Measurements from ENCODE around the gene CMTM5.

Gene CMTM5

GRCh38 chr14:23407516-23408306 is 30.9 kb downstream of the CMTM5 start, which contains the start of gene MYH6:
MYH6 (minus strand) TSS chr14:23408273; CDS start chr14:23407223, 1,050 bp downstream.
- H3K36me3 ChIP-seq, result no peaks in the 10 kb centered on the region
- no peaks in the 10 kb centered on the region for H3K27me3 ChIP-seq
- no peaks in the 10 kb centered on the region for H3K4me1 ChIP-seq (ENCODE audit: control insufficient read depth in 1 of 2, insufficient read depth in 1 of 2, low read depth in 1 of 2, low read length in 1 of 2)
- H3K27ac ChIP-seq, result no peak within 1 kb of the TSS
- H3K9me3 ChIP-seq, result no peaks in the 10 kb centered on the region
- TF ChIP-seq, protein P1, sequence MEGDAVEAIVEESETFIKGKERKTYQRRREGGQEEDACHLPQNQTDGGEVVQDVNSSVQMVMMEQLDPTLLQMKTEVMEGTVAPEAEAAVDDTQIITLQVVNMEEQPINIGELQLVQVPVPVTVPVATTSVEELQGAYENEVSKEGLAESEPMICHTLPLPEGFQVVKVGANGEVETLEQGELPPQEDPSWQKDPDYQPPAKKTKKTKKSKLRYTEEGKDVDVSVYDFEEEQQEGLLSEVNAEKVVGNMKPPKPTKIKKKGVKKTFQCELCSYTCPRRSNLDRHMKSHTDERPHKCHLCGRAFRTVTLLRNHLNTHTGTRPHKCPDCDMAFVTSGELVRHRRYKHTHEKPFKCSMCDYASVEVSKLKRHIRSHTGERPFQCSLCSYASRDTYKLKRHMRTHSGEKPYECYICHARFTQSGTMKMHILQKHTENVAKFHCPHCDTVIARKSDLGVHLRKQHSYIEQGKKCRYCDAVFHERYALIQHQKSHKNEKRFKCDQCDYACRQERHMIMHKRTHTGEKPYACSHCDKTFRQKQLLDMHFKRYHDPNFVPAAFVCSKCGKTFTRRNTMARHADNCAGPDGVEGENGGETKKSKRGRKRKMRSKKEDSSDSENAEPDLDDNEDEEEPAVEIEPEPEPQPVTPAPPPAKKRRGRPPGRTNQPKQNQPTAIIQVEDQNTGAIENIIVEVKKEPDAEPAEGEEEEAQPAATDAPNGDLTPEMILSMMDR (IDR thresholded peaks at IDR 0.05), result no peak
- H3K4me3 ChIP-seq (ENCODE audit: low read depth in 1 of 2, low read length in 1 of 2), result no peak within 1 kb of the TSS

GRCh38 chr14:23408307-23408630 is 31.4 kb downstream of the CMTM5 start:
- H3K36me3 ChIP-seq, result no peaks in the 10 kb centered on the region
- no peaks in the 10 kb centered on the region for H3K4me1 ChIP-seq (ENCODE audit: control insufficient read depth in 1 of 2, insufficient read depth in 1 of 2, low read depth in 1 of 2, low read length in 1 of 2)
- H3K27ac ChIP-seq, result no peak overlapping the region
- no peaks in the 10 kb centered on the region for H3K9me3 ChIP-seq
- H3K4me3 ChIP-seq (ENCODE audit: low read depth in 1 of 2, low read length in 1 of 2), result no peak overlapping the region
- H3K27me3 ChIP-seq, result no peaks in the 10 kb centered on the region
- TF ChIP-seq, protein P1 (IDR thresholded peaks at IDR 0.05), result no peak

DNA sequence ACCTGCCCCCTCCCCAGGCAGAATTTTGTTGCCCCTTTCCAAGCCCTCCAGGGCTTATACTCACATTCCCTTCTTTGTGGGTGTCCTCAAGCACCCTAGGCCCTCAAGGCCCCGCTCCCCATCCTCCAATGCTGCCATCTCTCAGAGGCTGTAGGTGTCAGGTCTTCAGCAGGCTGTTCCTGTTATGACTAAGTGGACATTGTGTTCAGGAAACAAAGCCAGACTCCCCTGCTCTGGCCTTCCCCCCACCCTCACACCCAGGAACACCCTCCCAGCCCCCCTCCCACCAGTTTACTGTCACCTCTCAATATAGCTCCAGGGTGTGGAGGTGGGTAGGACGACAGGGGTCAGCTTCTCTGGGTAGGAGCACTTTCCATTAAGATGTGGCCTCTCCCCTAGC is 32.6 kb downstream of the CMTM5 start:
- no peaks in the 10 kb centered on the region for H3K36me3 ChIP-seq
- TF ChIP-seq, protein P1 (IDR thresholded peaks at IDR 0.05), result no peak
- no peaks in the 10 kb centered on the region for H3K9me3 ChIP-seq
- H3K4me3 ChIP-seq (ENCODE audit: low read depth in 1 of 2, low read length in 1 of 2), result no peak overlapping the region
- no peaks in the 10 kb centered on the region for H3K27me3 ChIP-seq
- H3K27ac ChIP-seq, result no peak overlapping the region
- H3K4me1 ChIP-seq (ENCODE audit: control insufficient read depth in 1 of 2, insufficient read depth in 1 of 2, low read depth in 1 of 2, low read length in 1 of 2), result no peaks in the 10 kb centered on the region

DNA sequence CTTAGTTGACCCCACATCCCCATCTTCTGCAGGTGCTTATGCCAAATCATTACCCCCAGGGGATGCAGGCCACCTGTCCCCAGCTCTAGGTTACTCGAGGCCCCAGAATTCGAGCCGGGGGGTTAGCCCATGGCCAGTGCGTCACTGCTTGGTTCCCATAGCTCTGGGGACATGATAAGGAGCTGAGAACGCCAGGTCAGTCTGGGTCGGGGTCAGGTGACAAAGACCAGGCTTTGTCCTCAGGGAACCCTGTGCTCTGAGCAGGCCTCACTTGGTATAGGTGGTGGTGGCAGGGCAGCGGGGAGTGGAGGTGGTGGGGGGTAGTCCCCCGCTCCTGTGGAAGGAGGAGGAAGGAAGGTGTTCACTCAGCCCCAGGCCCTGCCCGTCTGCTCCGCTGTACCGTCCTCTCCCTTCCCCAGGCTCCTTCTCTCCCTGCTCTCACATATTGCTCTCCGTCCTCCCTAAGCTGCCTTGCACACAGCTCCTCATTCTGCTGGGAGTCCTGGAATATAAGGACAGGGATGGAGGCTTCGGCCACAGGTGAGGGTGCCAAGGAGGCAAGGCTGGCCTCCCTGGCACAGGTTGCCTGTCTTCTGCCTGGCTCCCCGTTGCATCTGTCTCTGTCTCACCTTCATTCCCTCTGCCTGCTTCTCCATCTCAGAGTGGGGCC is 33.3 kb downstream of the CMTM5 start:
- no peaks in the 10 kb centered on the region for H3K27me3 ChIP-seq
- H3K9me3 ChIP-seq, result no peaks in the 10 kb centered on the region
- H3K27ac ChIP-seq, result no peak overlapping the region
- no peaks in the 10 kb centered on the region for H3K4me1 ChIP-seq (ENCODE audit: control insufficient read depth in 1 of 2, insufficient read depth in 1 of 2, low read depth in 1 of 2, low read length in 1 of 2)
- no peaks in the 10 kb centered on the region for H3K36me3 ChIP-seq
- no peak overlapping the region for H3K4me3 ChIP-seq (ENCODE audit: low read depth in 1 of 2, low read length in 1 of 2)
- TF ChIP-seq, protein P1 (IDR thresholded peaks at IDR 0.05), result no peak

DNA sequence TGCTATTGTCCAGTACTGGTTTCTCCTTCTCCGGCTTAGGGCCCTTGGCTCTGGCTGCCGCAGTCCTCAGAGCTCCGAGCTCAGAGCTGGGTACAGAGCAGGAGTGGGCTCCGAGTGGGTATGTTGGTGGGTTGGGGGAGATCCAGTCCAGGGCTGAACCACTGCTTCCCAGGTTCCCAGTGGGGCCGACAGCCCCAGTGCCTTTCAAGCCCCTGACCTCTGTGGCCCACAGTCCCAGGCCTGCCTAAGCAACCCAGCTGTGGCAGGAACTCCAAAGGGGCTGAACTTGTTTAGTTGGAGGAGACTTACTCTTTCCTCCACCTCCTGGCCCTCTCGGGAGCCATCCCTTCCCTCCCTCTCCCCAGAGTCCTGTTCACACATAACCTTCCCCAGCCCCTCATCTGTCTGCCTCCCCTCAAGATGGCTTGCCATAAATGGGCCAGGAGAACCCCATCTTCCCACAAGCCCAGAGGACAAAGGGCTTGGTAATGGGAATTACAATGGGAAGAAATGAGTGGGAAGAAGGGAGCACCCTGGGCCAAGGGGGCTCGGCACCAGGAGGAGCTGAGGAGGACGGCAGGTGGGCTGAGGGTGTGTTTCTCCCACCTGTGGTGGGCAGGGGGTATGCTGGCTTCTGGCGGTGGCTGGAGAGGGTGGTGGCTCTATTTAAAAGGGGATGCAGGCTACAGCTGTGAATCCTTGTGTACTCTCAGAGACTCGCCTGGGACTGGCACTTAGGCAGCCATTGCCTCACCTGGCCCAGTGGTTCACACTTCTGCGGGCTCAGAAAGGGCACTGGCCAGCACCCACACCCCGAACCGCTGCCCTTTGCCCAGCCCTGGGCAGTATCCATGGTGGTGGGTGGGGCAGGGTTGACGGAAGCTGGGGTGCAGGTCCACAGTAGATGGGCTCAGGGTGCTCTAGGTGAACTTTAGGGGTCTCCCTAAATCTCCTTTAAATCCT is 35.0 kb downstream of the CMTM5 start:
- H3K36me3 ChIP-seq, result no peaks in the 10 kb centered on the region
- no peaks in the 10 kb centered on the region for H3K27me3 ChIP-seq
- no peak overlapping the region for H3K27ac ChIP-seq
- no peaks in the 10 kb centered on the region for H3K9me3 ChIP-seq
- H3K4me3 ChIP-seq (ENCODE audit: low read depth in 1 of 2, low read length in 1 of 2), result no peak overlapping the region
- TF ChIP-seq, protein P1 (IDR thresholded peaks at IDR 0.05), result no peak
- H3K4me1 ChIP-seq (ENCODE audit: control insufficient read depth in 1 of 2, insufficient read depth in 1 of 2, low read depth in 1 of 2, low read length in 1 of 2), result no peaks in the 10 kb centered on the region
